Fibroblast of peridontal ligament (primary cell): ENCODE results near the gene ADAMTS4.
A peak's percentile ranks its signal among the peaks of the same experiment; 100 is the strongest.
"Not testable (repeated sequence)": the region's sequence is repeated elsewhere in the genome, so short reads cannot be mapped to it uniquely, and the experiment has no call there.

Experiments used
- DNase-seq: peaks from one replicate; pipeline ENCODE4 v3.0.0-alpha.2; 2010; ENCODE audit errors: extremely low read depth

Gene ADAMTS4

GRCh38 chr1:161198897-161199431, at the start of gene ADAMTS4:
TSS of gene ADAMTS4 (minus strand) at chr1:161199054. CDS start at chr1:161198627, 427 bp downstream.
- peak; percentile 92 for DNase-seq

- DNase-seq, result no peak
Measured at GRCh38 chr1:161244888-161245287, 46.0 kb upstream of the ADAMTS4 start.

GRCh38 chr1:161242313-161242712, 43.5 kb upstream of the ADAMTS4 start:
- no peak for DNase-seq

- DNase-seq, result no peak
Measured at GRCh38 chr1:161241682-161242081, 42.8 kb upstream of the ADAMTS4 start.

- no peak for DNase-seq
Measured at GRCh38 chr1:161238039-161238473, 39.2 kb upstream of the ADAMTS4 start, which contains the start of gene NR1I3. TSS of gene NR1I3 (minus strand) at chr1:161238203. CDS start at chr1:161236565, 1,638 bp downstream.

- DNase-seq, result no peak
Measured at GRCh38 chr1:161235957-161236775, 37.3 kb upstream of the ADAMTS4 start.

GRCh38 chr1:161233102-161233501, 34.2 kb upstream of the ADAMTS4 start:
- no peak for DNase-seq

GRCh38 chr1:161230762-161231161, 31.9 kb upstream of the ADAMTS4 start:
- no peak for DNase-seq

GRCh38 chr1:161229896-161230295, 31.0 kb upstream of the ADAMTS4 start:
- no peak for DNase-seq

GRCh38 chr1:161228032-161228431, 29.2 kb upstream of the ADAMTS4 start:
- no peak for DNase-seq

GRCh38 chr1:161227196-161227871, 28.5 kb upstream of the ADAMTS4 start:
- peak; percentile 79 for DNase-seq

- DNase-seq, result no peak
Measured at GRCh38 chr1:161226759-161227158, 27.9 kb upstream of the ADAMTS4 start.

GRCh38 chr1:161226320-161226711, 27.5 kb upstream of the ADAMTS4 start:
- DNase-seq, result no peak

GRCh38 chr1:161225534-161226319, 26.9 kb upstream of the ADAMTS4 start, which contains the start of gene TOMM40L:
TSS of gene TOMM40L (plus strand) at chr1:161226060. CDS start at chr1:161226490, 430 bp downstream.
- peak; percentile 100 for DNase-seq

- DNase-seq, result no peak
Measured at GRCh38 chr1:161225178-161225533, 26.3 kb upstream of the ADAMTS4 start.

- not testable (repeated sequence) for DNase-seq
Measured at GRCh38 chr1:161224695-161225087, 25.8 kb upstream of the ADAMTS4 start.

- no peak for DNase-seq
Measured at GRCh38 chr1:161223805-161224694, 25.2 kb upstream of the ADAMTS4 start.

GRCh38 chr1:161222175-161223019, 23.5 kb upstream of the ADAMTS4 start:
- DNase-seq, result no peak

- DNase-seq, result no peak
Measured at GRCh38 chr1:161220002-161220401, 21.1 kb upstream of the ADAMTS4 start.
